Right atrium auricular region (tissue), 2 donors: Measurements from ENCODE around the gene DDX1. TPM values are rescaled to one million over a fixed set of nuclear protein-coding genes. Genes with fewer than 3 reads are reported as not detected.

Source experiments
- DNase-seq: peaks from one replicate; pipeline ENCODE4 v3.0.0-alpha.2; 2019; ENCODE audit warnings: low spot score
- H3K27ac ChIP-seq, 2 donors: fragments of 200-600 bp; sonication (generic); 1 replicate in 1 of 2; 2 replicates in 1 of 2; pipeline ENCODE4 v1.5.1; 2016 to 2019
- H3K27me3 ChIP-seq, 2 donors: fragments of 200-600 bp; sonication (generic); one replicate each; pipeline versions ENCODE4 v1.5.1 to v1.6.0; 2017 to 2019
- H3K36me3 ChIP-seq: fragments of 200-600 bp; sonication (generic); one replicate; pipeline ENCODE4 v1.5.1; 2016
- H3K4me1 ChIP-seq, 2 donors: fragments of 200-600 bp; sonication (generic); one replicate each; pipeline versions ENCODE4 v1.5.1 to v1.6.0; 2017 to 2019
- H3K4me3 ChIP-seq, 2 donors: fragments of 200-600 bp; sonication (generic); 1 replicate in 1 of 2; 2 replicates in 1 of 2; pipeline ENCODE4 v1.5.1; 2017 to 2019; ENCODE audit warnings: mild to moderate bottlenecking in 1 of 2, moderate library complexity in 1 of 2
- H3K9me3 ChIP-seq, 2 donors: fragments of 200-600 bp; sonication (generic); one replicate each; pipeline ENCODE4 v1.5.1; 2019
- total RNA-seq, 2 donors: library from RNA; depleted of rRNA; stranded (reverse); fragments of >200 nt; gene quantifications; one replicate each; pipeline ENCODE4 v1.1.0, GENCODE V29; 2016
- TF ChIP-seq, protein P1 (sequence below), 2 donors: fragments of 200-600 bp; sonication (generic); IDR thresholded peaks; one replicate each; pipeline ENCODE4 v1.5.1; 2019; ENCODE audit warnings: antibody characterized with exemption in 2 of 2

Gene DDX1
- total RNA-seq, 2 donors from 2014 or later: 60.1 to 75.9 TPM

DNA sequence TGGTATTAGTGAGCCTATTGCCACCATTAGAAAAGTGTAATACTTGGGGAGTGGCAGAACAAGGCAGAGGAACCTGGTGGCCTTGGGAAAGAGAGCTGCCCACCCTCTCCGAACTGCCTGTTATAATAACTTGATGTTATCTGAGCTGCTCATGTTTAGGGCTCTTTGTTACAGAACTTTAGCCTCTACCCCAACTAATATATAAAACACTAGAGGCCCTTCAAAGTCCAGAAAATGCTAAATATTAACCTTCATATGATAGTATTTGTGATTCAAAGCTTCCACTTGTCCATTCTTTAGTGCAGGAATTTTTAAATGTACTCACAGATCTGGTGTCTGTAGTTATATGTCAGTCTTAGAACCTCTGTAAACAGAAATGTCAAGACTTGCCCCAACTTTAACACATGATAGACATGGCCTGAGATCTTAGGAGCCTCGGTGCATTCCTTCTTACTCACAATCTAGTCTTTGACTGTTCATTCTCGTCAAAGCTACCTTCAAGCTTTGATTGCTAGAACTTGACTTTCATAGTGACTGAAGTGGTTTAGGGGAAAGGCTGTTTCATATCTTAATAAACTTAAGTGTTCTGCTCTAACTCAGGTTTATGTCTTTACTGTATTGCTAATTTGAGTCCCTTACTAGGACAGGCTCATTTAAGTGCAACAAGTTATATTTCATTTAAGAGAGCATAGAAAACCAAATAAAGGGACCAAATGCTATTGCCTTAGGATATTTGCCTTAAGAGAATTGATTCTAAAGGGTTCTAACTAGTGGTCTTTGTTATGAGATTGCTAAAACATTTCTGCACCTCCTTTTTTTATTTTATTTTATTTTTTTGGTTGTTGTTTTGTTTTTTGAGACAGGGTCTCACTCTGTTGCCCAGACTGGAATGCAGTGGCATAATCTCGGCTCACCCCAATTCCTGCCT lies 41.6 kb downstream of the DDX1 start:
- no peak for DNase-seq
- H3K36me3 ChIP-seq: peaks cover 52% of the 10 kb centered on the region
- H3K4me3 ChIP-seq: no peak overlapping the region
- no peaks in the 10 kb centered on the region for H3K9me3 ChIP-seq
- no peaks in the 10 kb centered on the region for H3K27me3 ChIP-seq
- no peak overlapping the region for H3K27ac ChIP-seq
- peaks cover 0 to 14% of the 10 kb centered on the region in 2 donors for H3K4me1 ChIP-seq
- TF ChIP-seq, protein P1, sequence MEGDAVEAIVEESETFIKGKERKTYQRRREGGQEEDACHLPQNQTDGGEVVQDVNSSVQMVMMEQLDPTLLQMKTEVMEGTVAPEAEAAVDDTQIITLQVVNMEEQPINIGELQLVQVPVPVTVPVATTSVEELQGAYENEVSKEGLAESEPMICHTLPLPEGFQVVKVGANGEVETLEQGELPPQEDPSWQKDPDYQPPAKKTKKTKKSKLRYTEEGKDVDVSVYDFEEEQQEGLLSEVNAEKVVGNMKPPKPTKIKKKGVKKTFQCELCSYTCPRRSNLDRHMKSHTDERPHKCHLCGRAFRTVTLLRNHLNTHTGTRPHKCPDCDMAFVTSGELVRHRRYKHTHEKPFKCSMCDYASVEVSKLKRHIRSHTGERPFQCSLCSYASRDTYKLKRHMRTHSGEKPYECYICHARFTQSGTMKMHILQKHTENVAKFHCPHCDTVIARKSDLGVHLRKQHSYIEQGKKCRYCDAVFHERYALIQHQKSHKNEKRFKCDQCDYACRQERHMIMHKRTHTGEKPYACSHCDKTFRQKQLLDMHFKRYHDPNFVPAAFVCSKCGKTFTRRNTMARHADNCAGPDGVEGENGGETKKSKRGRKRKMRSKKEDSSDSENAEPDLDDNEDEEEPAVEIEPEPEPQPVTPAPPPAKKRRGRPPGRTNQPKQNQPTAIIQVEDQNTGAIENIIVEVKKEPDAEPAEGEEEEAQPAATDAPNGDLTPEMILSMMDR (IDR thresholded peaks at IDR 0.05): no peak

DNA sequence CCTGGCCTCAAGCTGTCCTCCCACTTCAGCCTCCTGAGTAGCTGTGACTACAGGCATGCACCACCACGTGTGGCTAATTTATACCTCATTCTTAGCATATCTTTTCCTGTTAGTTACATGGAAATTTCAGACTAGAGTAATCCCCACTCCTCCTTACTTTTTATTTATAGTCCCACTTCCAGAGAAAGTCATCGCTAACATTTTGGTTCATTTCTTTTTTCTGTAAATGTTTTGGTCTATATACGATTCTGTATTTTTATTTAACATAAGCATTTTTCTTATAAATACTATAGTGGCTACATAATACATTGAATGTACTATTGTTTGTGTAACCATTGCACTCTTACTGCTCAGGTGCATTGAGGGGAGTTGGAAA lies 42.3 kb downstream of the DDX1 start:
- H3K27ac ChIP-seq: no peak overlapping the region
- H3K4me3 ChIP-seq: no peak overlapping the region
- H3K4me1 ChIP-seq: peaks cover 0 to 21% of the 10 kb centered on the region in 2 donors
- H3K27me3 ChIP-seq: no peaks in the 10 kb centered on the region
- peaks cover 47% of the 10 kb centered on the region for H3K36me3 ChIP-seq
- DNase-seq: no peak
- no peaks in the 10 kb centered on the region for H3K9me3 ChIP-seq
- TF ChIP-seq, protein P1 (IDR thresholded peaks at IDR 0.05): no peak

GRCh38 chr2:15634846-15635490 lies 43.3 kb downstream of the DDX1 start:
- Histone ChIP-seq H3K27me3 (no peaks in the 10 kb centered on the region), H3K9me3 (no peaks in the 10 kb centered on the region), H3K4me1 (peaks cover 0 to 27% of the 10 kb centered on the region in 2 donors), H3K4me3 (no peak overlapping the region), H3K36me3 (peaks cover 40% of the 10 kb centered on the region), H3K27ac (no peak overlapping the region)
- TF ChIP-seq, protein P1 (IDR thresholded peaks at IDR 0.05): no peak
- no peak for DNase-seq

DNA sequence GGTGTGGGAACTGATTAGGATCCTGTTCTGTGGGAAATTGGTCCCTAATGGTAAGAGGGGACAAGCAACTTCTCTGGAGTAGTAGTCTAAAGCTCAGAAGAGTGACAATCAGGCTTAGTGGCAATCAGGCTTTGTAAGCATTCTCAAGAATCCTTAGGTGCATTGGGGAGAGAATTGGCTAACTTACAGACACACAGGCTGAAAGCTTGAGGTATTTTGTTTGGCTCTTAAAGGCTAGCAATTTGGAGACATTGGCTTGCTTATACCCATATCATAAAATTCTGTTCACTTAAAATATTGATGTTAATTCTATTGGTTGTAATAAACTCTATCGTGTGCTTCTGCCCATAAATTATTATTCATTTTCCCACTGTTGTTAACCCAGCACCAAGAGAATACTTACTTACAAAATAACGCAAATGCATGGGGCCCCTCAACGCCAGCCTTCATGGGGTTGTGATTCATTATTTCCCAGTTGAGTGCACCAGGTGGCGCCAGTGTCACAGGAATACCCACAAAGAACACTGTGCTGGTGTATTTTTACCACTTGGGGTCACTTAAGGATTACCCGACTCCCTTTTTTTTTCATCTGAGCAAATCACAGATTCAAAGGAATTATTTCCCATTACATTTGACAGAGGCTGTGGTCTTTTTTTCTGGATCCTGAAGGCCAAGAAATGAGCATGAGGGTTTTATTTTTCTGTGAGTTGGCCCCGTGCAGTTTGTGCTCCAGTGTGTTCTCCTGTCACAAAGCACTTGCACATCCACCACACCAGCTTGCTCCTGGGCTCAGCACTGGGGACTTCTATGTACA lies 45.5 kb downstream of the DDX1 start:
- peak; percentile 83 for DNase-seq
- peaks cover 0 to 32% of the 10 kb centered on the region in 2 donors for H3K4me1 ChIP-seq
- H3K9me3 ChIP-seq: peaks cover 0 to 5% of the 10 kb centered on the region in 2 donors
- H3K36me3 ChIP-seq: peaks cover 17% of the 10 kb centered on the region
- H3K27ac ChIP-seq: no peak overlapping the region
- H3K27me3 ChIP-seq: no peaks in the 10 kb centered on the region
- TF ChIP-seq, protein P1 (IDR thresholded peaks at IDR 0.05): peak; percentile 64 to 89
- no peak overlapping the region for H3K4me3 ChIP-seq

GRCh38 chr2:15638720-15639119 lies 47.1 kb downstream of the DDX1 start:
- TF ChIP-seq, protein P1 (IDR thresholded peaks at IDR 0.05): no peak
- peaks cover 7% of the 10 kb centered on the region for H3K36me3 ChIP-seq
- no peaks in the 10 kb centered on the region for H3K27me3 ChIP-seq
- no peak for DNase-seq
- no peak overlapping the region for H3K27ac ChIP-seq
- peaks cover 0 to 32% of the 10 kb centered on the region in 2 donors for H3K4me1 ChIP-seq
- H3K9me3 ChIP-seq: peaks cover 0 to 5% of the 10 kb centered on the region in 2 donors
- no peak overlapping the region for H3K4me3 ChIP-seq
